ENCODE data around the gene EARS2. TPM values are rescaled to one million over a fixed set of nuclear protein-coding genes. Genes with fewer than 3 reads are reported as not detected.

The EARS2 gene
- total RNA-seq, 4 donors from 2014 or later = 8.4 to 39.6 (median 19.3) TPM

- no peak overlapping the region for H3K27ac ChIP-seq
- in situ Hi-C loops (cut with MboI; ENCODE audit: low sequenced_read_pairs in 4 of 4) = no loop called here
Observed at GRCh38 chr16:23498863-23499262, 58.3 kb downstream of the EARS2 start.

GRCh38 chr16:23497543-23497868 is 59.6 kb downstream of the EARS2 start:
- ATAC-seq (no peak), DNase-seq (no peak)
- TF ChIP-seq POLR2A (IDR thresholded peaks at IDR 0.05) = no peak
- TF ChIP-seq CTCF (IDR thresholded peaks at IDR 0.05 in 4 of 5, conservative IDR thresholded peaks at IDR 0.05 in 1 of 5) = no peak
- in situ Hi-C loops (cut with MboI; ENCODE audit: low sequenced_read_pairs in 4 of 4) (no loop called here), intact Hi-C loops (cut with DNase I; ENCODE audit: low total_unique reads) (no loop called here)
- peaks cover 0 to 4% of the 10 kb centered on the region in 2 donors for H3K4me1 ChIP-seq
- H3K36me3 ChIP-seq = peaks cover 0 to 31% of the 10 kb centered on the region in 2 donors
- no peak overlapping the region for H3K4me3 ChIP-seq
- no peaks in the 10 kb centered on the region for H3K9me3 ChIP-seq
- H3K27me3 ChIP-seq = no peaks in the 10 kb centered on the region
- peak overlapping the region in 2 of 4 donors; percentile 16 to 46 for H3K27ac ChIP-seq

More at GRCh38 chr16:23498863-23499262, 58.3 kb downstream of the EARS2 start:
- DNase-seq (no peak), ATAC-seq (no peak)
- peaks cover 0 to 18% of the 10 kb centered on the region in 2 donors for H3K36me3 ChIP-seq
- peaks cover 5 to 9% of the 10 kb centered on the region in 2 donors for H3K4me1 ChIP-seq
- TF ChIP-seq POLR2A (IDR thresholded peaks at IDR 0.05) = no peak
- intact Hi-C loops (cut with DNase I; ENCODE audit: low total_unique reads) = no loop called here
- H3K9me3 ChIP-seq = no peaks in the 10 kb centered on the region
- no peaks in the 10 kb centered on the region for H3K27me3 ChIP-seq
- no peak overlapping the region for H3K4me3 ChIP-seq

GRCh38 chr16:23496821-23497542 is 60.2 kb downstream of the EARS2 start:
- Histone ChIP-seq H3K9me3 (no peaks in the 10 kb centered on the region), H3K27ac (peak overlapping the region in 3 of 4 donors; percentile 16 to 46 (median 34)), H3K27me3 (no peaks in the 10 kb centered on the region), H3K4me3 (no peak overlapping the region), H3K36me3 (peaks cover 0 to 36% of the 10 kb centered on the region in 2 donors), H3K4me1 (peaks cover 0 to 4% of the 10 kb centered on the region in 2 donors)
- DNase-seq (peak in 1 of 2 donors; percentile 24), ATAC-seq (peak; percentile 48 to 53)
- in situ Hi-C loops (cut with MboI; ENCODE audit: low sequenced_read_pairs in 4 of 4) = no loop called here
- intact Hi-C loops (cut with DNase I; ENCODE audit: low total_unique reads) = no loop called here
- no peak for TF ChIP-seq POLR2A (IDR thresholded peaks at IDR 0.05)
- TF ChIP-seq CTCF (IDR thresholded peaks at IDR 0.05 in 4 of 5, conservative IDR thresholded peaks at IDR 0.05 in 1 of 5) = no peak

GRCh38 chr16:23495671-23496070 is 61.5 kb downstream of the EARS2 start:
- DNase-seq (no peak), ATAC-seq (no peak)
- in situ Hi-C loops (cut with MboI; ENCODE audit: low sequenced_read_pairs in 4 of 4) (no loop called here), intact Hi-C loops (cut with DNase I; ENCODE audit: low total_unique reads) (no loop called here)
- H3K27ac ChIP-seq = no peak overlapping the region
- H3K36me3 ChIP-seq = peaks cover 0 to 45% of the 10 kb centered on the region in 2 donors
- H3K4me3 ChIP-seq = no peak overlapping the region
- no peaks in the 10 kb centered on the region for H3K9me3 ChIP-seq
- TF ChIP-seq POLR2A (IDR thresholded peaks at IDR 0.05) (no peak), CTCF (IDR thresholded peaks at IDR 0.05 in 4 of 5, conservative IDR thresholded peaks at IDR 0.05 in 1 of 5) (no peak)
- H3K27me3 ChIP-seq = no peaks in the 10 kb centered on the region
- peaks cover 0 to 4% of the 10 kb centered on the region in 2 donors for H3K4me1 ChIP-seq

- ATAC-seq (no peak), DNase-seq (no peak)
- Histone ChIP-seq H3K27ac (peak overlapping the region in 2 of 4 donors; percentile 6 to 15), H3K9me3 (no peaks in the 10 kb centered on the region), H3K4me1 (peaks cover 0 to 4% of the 10 kb centered on the region in 2 donors), H3K4me3 (no peak overlapping the region), H3K27me3 (no peaks in the 10 kb centered on the region), H3K36me3 (peaks cover 0 to 60% of the 10 kb centered on the region in 2 donors)
- intact Hi-C loops (cut with DNase I; ENCODE audit: low total_unique reads) (no loop called here), in situ Hi-C loops (cut with MboI; ENCODE audit: low sequenced_read_pairs in 4 of 4) (no loop called here)
- TF ChIP-seq POLR2A (IDR thresholded peaks at IDR 0.05) (no peak), CTCF (IDR thresholded peaks at IDR 0.05 in 4 of 5, conservative IDR thresholded peaks at IDR 0.05 in 1 of 5) (no peak)
Observed at GRCh38 chr16:23494188-23494587, 63.0 kb downstream of the EARS2 start.

Data from gastrocnemius medialis (tissue), 4 donors.